Dermis microvascular lymphatic vessel endothelial cell (primary cell): ENCODE data around the gene SPACA4. TPM values are rescaled to one million over a fixed set of nuclear protein-coding genes. Genes with fewer than 3 reads are reported as not detected.

Experiments
- DNase-seq, 2 donors: peaks; one replicate each; pipeline versions ENCODE4 v3.0.0 to v3.0.0-alpha.2; 2010; ENCODE audit warnings: low read depth in 2 of 2
- total RNA-seq: library from RNA; depleted of rRNA; stranded (reverse); fragments of >200 nt; gene quantifications from 2 replicates; pipeline ENCODE4 v1.2.1, GENCODE V29; 2014

Gene SPACA4
- total RNA-seq, 1 donor from 2014 or later: not detected

- DNase-seq: no peak
Observed at GRCh38 chr19:48633148-48634035, 26.9 kb downstream of the SPACA4 start.

GRCh38 chr19:48634036-48634342, 27.4 kb downstream of the SPACA4 start:
- no peak for DNase-seq

- peak; percentile 88 to 95 for DNase-seq
Observed at GRCh38 chr19:48634424-48635262, 28.1 kb downstream of the SPACA4 start.

- DNase-seq: peak in 1 of 2 donors; percentile 66
Observed at GRCh38 chr19:48635263-48635965, 28.9 kb downstream of the SPACA4 start.

GRCh38 chr19:48635966-48636858, 29.7 kb downstream of the SPACA4 start:
- no peak for DNase-seq

- no peak for DNase-seq
Observed at GRCh38 chr19:48636859-48637448, 30.4 kb downstream of the SPACA4 start, which contains the start of gene DBP. Gene DBP, minus strand, starts transcription at chr19:48637379. Its CDS starts 385 bp downstream, at chr19:48636994.

GRCh38 chr19:48637449-48637947, 31.0 kb downstream of the SPACA4 start:
- DNase-seq: peak; percentile 94 to 98

GRCh38 chr19:48637948-48638830, 31.6 kb downstream of the SPACA4 start:
- DNase-seq: peak; percentile 93 to 95

- no peak for DNase-seq
Observed at GRCh38 chr19:48638831-48639381, 32.4 kb downstream of the SPACA4 start.

- no peak for DNase-seq
Observed at GRCh38 chr19:48639483-48640375, 33.2 kb downstream of the SPACA4 start.

- DNase-seq: no peak
Observed at GRCh38 chr19:48641850-48642249, 35.3 kb downstream of the SPACA4 start.

GRCh38 chr19:48642862-48643261, 36.3 kb downstream of the SPACA4 start:
- no peak for DNase-seq

GRCh38 chr19:48644355-48644754, 37.8 kb downstream of the SPACA4 start:
- no peak for DNase-seq

GRCh38 chr19:48644839-48645619, 38.5 kb downstream of the SPACA4 start:
- DNase-seq: peak in 1 of 2 donors; percentile 76

GRCh38 chr19:48645620-48646000, 39.1 kb downstream of the SPACA4 start:
- no peak for DNase-seq

GRCh38 chr19:48646001-48646721, 39.6 kb downstream of the SPACA4 start, which contains the start of gene CA11:
Gene CA11, minus strand, starts transcription at chr19:48646187. Its CDS starts 555 bp downstream, at chr19:48645632.
- DNase-seq: peak in 1 of 2 donors; percentile 84
